Large intestine (tissue), 3 donors: ENCODE measurements around the gene NCAPD2. TPM values are rescaled to one million over a fixed set of nuclear protein-coding genes. Genes with fewer than 3 reads are reported as not detected.
"Not testable (repeated sequence)": the region's sequence is repeated elsewhere in the genome, so short reads cannot be mapped to it uniquely, and the experiment has no call there.

Experiments used
- DNase-seq, 2 donors: peaks; one replicate each; pipeline versions ENCODE4 v3.0.0 to v3.0.0-alpha.2; 2013
- H3K27ac ChIP-seq: one replicate; pipeline ENCODE4 v1.5.1; 2013; ENCODE audit warnings: low read length
- H3K27me3 ChIP-seq: 2 replicates; pipeline ENCODE4 v1.6.1; 2013; ENCODE audit warnings: low read length; ENCODE audit not compliant: control insufficient read depth, insufficient read depth
- H3K36me3 ChIP-seq: 2 replicates; pipeline ENCODE4 v1.6.1; 2013; ENCODE audit warnings: low read length; ENCODE audit not compliant: control insufficient read depth, insufficient read depth
- H3K4me1 ChIP-seq: one replicate; pipeline ENCODE4 v1.6.1; 2013; ENCODE audit warnings: low read length; ENCODE audit not compliant: control insufficient read depth, insufficient read depth
- H3K4me3 ChIP-seq: one replicate; pipeline ENCODE4 v1.5.1; 2013; ENCODE audit warnings: low read length
- H3K9me3 ChIP-seq: one replicate; pipeline ENCODE4 v1.6.1; 2013; ENCODE audit warnings: mild to moderate bottlenecking, low read depth, low read length, moderate library complexity; ENCODE audit not compliant: control insufficient read depth
- WGBS: methylation state at CpG from one replicate; pipeline ENCODE4 v1.1.5; 2013; ENCODE audit warnings: low lambda C conversion rate; ENCODE audit not compliant: insufficient coverage; 5-methylcytosine and 5-hydroxymethylcytosine counted together
- polyA plus RNA-seq: library from polyadenylated mRNA; unstranded; fragments of 120-200 nt; gene quantifications from one replicate; pipeline ENCODE4 v1.2.1, GENCODE V29; 2013

Gene NCAPD2
- polyA plus RNA-seq, 1 donor, result 38.6 TPM

DNA sequence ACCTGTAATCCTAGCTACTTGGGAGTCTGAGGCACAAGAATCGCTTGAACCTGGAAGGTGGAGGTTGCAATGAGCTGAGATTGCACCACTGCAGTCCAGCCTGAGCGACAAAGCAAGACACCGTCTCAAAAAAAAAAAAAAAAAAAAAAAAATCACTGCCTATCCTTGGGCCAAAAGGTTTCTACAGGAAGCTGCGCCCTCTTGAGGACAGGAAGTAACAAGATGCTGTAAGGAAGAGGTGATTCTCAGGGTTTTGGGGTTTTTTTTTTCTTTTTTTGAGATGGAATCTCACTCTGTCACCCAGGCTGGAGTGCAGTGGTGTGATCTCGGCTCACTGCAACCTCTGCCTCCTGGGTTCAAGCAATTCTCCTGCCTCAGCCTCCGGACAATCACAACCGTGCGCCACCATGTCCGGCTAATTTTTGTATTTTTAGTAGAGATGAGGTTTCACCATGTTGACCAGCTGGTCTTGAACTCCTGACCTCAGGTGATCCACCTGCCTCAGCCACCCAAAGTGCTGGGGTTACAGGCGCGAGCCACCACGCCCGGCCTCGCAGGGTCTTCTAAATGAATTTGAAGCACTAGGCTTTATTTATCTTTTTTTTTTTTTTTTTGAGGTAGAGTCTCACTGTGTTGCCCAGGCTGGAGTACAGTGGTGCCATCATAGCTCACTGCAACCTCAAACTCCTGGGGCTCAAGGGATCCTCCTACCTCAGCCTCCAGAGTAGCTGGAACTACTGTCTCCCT, 64.3 kb downstream of the NCAPD2 start:
- not testable (repeated sequence) for H3K4me1 ChIP-seq, H3K27me3 ChIP-seq, H3K27ac ChIP-seq, H3K9me3 ChIP-seq, H3K4me3 ChIP-seq
- peak in 1 of 2 donors; percentile 55 for DNase-seq
- WGBS, result no CpG with 5 or more reads among the region's 14 CpGs
- peaks cover 58% of the 10 kb centered on the region for H3K36me3 ChIP-seq

DNA sequence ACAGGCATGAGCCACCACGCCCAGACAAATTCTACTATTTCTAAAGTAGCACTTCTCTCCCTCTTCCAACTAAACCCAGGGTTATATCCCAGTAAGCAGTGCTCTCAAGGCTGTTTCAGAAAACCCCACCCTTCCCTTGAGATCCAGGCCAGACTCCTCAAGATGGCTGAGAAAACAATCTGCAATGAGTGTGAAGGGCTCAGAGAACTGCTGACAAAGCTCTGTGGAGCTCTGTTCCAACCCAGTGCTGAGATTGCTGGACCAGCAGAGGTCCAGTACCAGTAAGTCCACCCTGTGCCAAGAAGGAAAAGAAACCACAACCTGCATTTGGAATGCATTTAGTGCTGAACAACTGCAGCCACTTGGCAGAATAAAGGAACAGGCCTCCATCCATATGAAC, 65.6 kb downstream of the NCAPD2 start:
- Histone ChIP-seq H3K4me1 (peaks cover under 1% of the 10 kb centered on the region), H3K36me3 (peaks cover 64% of the 10 kb centered on the region), H3K4me3 (no peak overlapping the region), H3K9me3 (peaks cover 4% of the 10 kb centered on the region), H3K27ac (no peak overlapping the region), H3K27me3 (no peaks in the 10 kb centered on the region)
- WGBS, result no CpG with 5 or more reads among the region's 1 CpG
- DNase-seq, result no peak

DNA sequence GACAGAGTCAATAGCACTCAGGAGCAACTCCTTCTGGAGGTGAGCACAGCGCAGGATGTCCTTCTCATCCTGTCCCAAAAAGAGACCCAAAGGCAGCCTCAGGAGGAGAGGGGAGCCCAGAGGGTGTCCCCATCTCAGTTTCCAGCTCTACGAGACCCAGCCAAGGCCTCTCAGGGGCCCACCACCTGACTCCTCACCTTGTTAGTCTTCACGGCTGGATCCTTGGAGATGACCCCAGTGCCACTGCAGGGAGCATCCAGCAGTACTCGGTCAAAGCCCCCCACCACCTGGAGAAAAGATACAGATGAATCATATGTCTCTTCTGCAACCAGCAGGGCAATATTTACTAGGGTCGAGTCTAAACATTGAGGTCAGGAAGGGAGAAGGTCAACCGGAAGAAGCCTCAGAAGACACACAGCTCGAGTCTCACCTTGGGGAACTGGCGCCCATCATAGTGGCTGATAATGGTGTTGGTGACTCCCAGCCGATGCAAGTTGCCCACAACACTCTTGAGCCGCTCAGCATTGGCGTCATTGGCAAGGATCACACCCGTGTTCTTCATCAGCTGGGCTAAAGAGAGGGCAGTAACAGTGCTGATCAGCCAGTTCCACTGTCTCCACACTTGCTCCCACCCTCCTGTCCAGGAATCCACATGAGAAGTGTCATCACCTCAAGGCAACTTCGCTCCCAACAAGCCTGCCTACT, 66.8 kb downstream of the NCAPD2 start:
- Histone ChIP-seq H3K9me3 (peaks cover 4% of the 10 kb centered on the region), H3K27me3 (no peaks in the 10 kb centered on the region), H3K4me3 (no peak overlapping the region), H3K4me1 (no peaks in the 10 kb centered on the region), H3K36me3 (peaks cover 66% of the 10 kb centered on the region), H3K27ac (no peak overlapping the region)
- 83% methylated on average over 1 of the region's 13 CpGs for WGBS
- no peak for DNase-seq

DNA sequence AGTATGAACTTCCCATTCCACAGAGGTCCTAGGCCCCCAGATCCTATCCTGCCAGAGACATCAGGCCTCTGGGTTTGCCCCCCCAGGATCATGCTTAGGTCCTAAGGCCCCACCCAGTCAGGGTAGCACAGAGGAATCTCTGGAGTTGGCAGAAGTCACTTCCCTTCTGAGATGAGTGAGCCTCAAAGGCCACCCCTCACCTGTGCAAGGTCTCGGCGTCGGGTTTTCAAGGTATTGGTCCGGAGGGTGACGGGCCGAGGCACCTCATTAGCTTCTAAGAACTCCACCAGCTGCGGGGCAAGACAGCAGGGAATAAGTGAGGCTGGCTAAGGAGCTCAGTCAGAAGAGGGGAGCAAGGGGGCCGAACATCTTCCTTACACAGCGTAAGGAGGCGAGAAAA, 69.0 kb downstream of the NCAPD2 start:
- Histone ChIP-seq H3K27me3 (no peaks in the 10 kb centered on the region), H3K9me3 (no peaks in the 10 kb centered on the region), H3K27ac (no peak overlapping the region), H3K36me3 (peaks cover 63% of the 10 kb centered on the region), H3K4me1 (no peaks in the 10 kb centered on the region), H3K4me3 (no peak overlapping the region)
- no CpG with 5 or more reads among the region's 10 CpGs for WGBS
- no peak for DNase-seq

DNA sequence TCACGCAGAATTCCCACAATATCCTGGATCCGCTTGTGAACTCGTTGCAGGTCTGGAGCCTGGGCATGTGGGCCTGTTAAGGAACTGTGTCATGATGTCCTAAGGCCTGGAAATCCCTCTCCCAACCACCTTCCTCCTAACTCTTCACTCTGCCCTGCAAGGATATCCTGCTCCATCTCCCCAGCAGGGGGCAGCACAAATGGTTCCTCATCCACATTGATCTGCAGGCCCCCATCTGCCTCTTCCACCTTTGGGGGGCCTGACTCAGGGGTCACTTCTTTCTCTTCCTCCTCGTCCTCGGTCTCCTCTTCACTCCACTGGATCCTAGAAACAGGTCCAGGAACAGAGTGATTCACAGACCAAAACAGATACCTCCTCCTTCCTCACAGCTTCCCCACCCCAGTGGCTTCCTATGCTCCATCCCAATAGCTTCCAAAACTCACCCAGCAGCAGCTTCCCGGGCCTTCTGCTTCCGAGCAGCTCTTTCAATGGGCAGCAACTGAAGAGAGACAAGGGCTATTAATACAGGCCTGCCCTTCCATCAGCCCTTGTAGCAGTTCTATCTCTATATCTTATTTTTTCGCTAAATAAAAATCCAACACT, 69.6 kb downstream of the NCAPD2 start:
- WGBS, result no CpG with 5 or more reads among the region's 8 CpGs
- Histone ChIP-seq H3K27me3 (no peaks in the 10 kb centered on the region), H3K9me3 (no peaks in the 10 kb centered on the region), H3K36me3 (peaks cover 60% of the 10 kb centered on the region), H3K4me3 (no peak overlapping the region), H3K4me1 (no peaks in the 10 kb centered on the region), H3K27ac (no peak overlapping the region)
- DNase-seq, result no peak

DNA sequence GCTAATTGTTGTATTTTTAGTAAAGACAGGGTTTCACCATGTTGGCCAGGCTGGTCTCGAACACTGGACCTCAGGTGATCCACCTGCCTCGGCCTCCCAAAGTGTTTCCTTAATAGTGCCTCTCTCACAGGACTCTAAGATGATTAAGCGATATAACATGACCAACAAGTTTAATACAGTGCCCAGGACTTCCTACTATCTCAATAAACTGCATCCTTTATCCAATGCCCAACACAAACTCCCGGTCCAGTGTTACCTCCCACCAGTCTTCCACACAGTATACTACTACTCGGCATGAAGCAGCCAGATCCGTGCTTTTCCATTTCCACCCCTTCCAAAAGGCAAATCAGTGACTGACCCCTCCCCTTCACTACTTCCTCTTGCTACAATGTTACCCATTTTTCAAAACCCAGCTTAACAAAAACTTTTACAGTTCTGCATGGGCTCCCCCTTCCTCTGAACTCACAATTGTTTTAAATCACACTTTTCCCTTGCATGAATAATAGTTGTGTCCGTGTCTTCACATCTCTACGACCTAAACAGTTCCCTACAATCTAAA, 73.3 kb downstream of the NCAPD2 start:
- peak overlapping the region; percentile 96 for H3K4me3 ChIP-seq
- H3K9me3 ChIP-seq, result no peaks in the 10 kb centered on the region
- H3K27ac ChIP-seq, result no peak overlapping the region
- 18% methylated on average over 2 of the region's 8 CpGs for WGBS
- H3K36me3 ChIP-seq, result peaks cover 59% of the 10 kb centered on the region
- H3K27me3 ChIP-seq, result no peaks in the 10 kb centered on the region
- no peaks in the 10 kb centered on the region for H3K4me1 ChIP-seq
- no peak for DNase-seq

DNA sequence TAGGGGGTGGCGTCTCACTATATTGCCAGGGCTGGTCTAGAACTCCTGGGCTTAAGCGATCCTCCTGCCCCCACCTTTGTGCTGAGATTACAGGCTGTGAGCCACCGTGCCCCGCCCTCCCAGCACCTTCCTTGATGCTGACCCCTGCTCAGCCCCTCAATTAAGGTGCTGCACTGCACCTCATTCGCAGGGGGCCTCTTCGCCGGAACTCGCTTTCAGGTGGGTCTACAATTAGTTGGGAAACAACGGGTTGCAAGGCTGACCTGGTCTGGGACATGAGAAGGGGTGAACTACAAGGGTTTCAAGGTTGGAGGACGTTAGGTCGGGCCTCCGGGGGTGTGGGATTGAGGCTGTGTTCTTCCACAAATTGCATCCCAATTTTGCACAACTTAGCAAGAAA, 75.4 kb downstream of the NCAPD2 start:
- DNase-seq, result no peak
- Histone ChIP-seq H3K27ac (no peak overlapping the region), H3K4me1 (no peaks in the 10 kb centered on the region), H3K9me3 (no peaks in the 10 kb centered on the region), H3K4me3 (no peak overlapping the region), H3K36me3 (peaks cover 62% of the 10 kb centered on the region), H3K27me3 (no peaks in the 10 kb centered on the region)
- WGBS, result no CpG with 5 or more reads among the region's 12 CpGs

DNA sequence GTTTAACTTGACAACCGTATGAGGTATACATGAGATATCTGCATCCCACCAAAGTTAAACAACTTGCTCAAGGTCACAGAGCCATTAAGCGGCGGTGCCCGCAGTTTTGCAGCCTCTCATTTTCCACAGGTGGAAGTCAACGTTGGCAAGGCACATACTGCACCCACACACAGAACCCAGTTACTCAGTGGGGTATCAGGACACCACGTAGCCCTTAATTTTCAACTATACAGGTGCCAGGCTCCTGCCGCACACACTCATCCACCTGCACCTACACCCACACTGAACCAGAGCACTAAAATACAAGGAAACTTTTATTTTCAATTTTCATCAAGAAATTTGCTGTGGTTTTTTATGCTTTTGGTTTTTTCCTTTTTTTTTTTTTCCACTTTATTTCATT, 75.9 kb downstream of the NCAPD2 start:
- H3K36me3 ChIP-seq, result peaks cover 65% of the 10 kb centered on the region

DNA sequence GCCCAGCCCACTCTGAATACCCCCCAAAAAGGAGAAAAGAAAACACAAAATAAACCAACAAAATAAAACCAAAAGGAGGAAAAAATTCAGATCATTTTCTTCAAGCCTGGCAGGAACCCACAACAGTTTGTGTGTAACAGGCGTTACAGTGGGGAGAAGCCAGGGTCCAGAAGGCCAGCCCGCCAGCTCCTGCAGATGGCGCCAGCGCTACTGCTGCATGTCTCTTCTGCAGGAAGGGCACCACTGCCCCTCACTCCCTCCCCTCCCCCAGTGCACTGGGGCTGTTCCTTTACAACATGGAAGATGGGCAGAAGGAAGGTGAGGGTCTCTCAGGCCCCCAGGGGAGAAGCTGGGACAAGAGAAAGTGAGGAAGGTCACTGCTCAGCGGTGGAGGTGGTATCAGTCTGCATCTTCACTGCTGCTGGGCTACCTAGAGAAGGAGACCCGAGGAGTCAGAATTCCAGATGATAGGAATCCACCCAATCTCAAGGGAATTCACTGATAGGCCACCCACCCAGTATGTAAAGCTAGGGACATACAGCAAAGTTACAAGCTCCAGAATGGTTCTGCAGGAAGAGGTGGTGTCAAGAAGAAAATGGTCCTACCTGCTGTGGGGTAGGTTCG, 76.5 kb downstream of the NCAPD2 start:
- WGBS, result no CpG with 5 or more reads among the region's 7 CpGs
- Histone ChIP-seq H3K4me1 (no peaks in the 10 kb centered on the region), H3K4me3 (no peak overlapping the region), H3K27ac (no peak overlapping the region), H3K9me3 (no peaks in the 10 kb centered on the region), H3K36me3 (peaks cover 70% of the 10 kb centered on the region), H3K27me3 (no peaks in the 10 kb centered on the region)
- peak in 1 of 2 donors; percentile 63 for DNase-seq

More for the DNA sequence above, 75.9 kb downstream of the NCAPD2 start:
- Histone ChIP-seq H3K27me3 (no peaks in the 10 kb centered on the region), H3K27ac (no peak overlapping the region), H3K9me3 (no peaks in the 10 kb centered on the region), H3K4me1 (no peaks in the 10 kb centered on the region), H3K4me3 (no peak overlapping the region)
- WGBS, result no CpG with 5 or more reads among the region's 7 CpGs
- no peak for DNase-seq

DNA sequence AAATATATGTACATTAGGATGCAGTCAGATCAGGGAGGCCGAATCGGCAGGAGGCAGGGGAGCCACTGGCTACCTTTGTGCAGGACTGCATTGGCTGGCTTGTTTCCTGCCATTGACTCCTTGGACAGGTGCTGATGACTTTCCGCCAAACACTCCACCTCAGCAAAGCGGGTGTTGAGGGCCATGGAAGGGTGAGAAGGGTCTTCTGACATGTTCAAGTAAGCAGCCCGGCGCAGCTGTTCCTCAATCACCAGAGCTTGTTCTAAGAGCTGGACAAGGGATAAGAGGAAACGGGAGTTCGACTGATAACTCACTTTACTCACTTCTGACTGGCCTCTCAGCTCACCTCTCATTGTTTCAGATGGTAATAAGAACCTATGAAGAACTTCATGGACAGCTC, 79.1 kb downstream of the NCAPD2 start:
- H3K36me3 ChIP-seq, result peaks cover 86% of the 10 kb centered on the region
- no peak overlapping the region for H3K4me3 ChIP-seq
- no peak for DNase-seq
- no peaks in the 10 kb centered on the region for H3K4me1 ChIP-seq
- no peaks in the 10 kb centered on the region for H3K9me3 ChIP-seq
- WGBS, result no CpG with 5 or more reads among the region's 8 CpGs
- H3K27me3 ChIP-seq, result no peaks in the 10 kb centered on the region
- H3K27ac ChIP-seq, result no peak overlapping the region
